HG03442 (cell line): ENCODE data around the gene TAF3.
"Not testable (repeated sequence)": the region's sequence is repeated elsewhere in the genome, so short reads cannot be mapped to it uniquely, and the experiment has no call there.

Source experiments
- ATAC-seq: cut with Tn5 transposase; IDR thresholded peaks from one replicate; pipeline ENCODE4 v1.9.1; 2021; ENCODE audit warnings: mild to moderate bottlenecking, moderate library complexity; ENCODE audit not compliant: unreplicated experiment

TAF3 gene

DNA sequence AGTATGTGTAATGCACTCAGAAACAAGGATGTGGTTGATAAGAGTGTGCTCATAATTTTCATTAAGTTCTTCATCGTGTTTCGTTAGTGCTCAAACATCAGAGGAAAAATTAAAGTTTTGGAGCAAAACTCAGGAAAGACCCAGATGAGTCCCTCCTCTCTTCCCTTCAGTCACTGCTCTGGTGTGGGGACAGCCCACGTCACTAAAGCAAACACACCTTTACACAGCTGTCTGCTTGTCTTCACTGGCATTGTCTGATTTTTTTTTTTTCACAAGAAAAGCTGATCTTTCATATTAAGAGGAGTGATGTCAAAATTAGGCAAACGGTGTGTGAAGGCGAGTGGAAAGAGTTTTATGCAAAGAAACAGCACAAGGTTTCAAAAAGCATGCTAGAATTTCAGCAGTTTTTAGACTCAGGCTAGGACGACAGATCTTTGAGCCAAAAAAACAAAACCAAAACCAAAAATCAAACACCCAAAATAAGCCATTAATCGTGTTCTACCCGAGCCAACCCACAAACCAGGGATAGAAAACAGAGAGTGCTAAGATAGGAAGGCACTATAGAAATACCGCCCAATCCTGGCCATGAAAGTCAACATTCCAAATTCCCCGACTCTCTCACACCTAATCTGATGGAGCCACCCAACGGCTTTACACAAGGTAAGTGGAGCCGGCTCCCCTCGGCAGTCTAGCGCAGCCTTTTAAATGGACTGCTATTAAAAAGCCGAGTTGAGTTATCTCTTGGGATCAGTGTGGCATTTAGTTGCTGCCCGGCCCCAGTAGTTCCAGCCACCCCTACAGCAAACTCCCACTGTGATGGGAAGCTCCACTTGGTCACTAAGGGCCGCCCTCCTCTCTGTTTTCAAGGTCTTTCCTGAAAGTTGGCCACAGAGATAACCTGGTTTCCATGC, 208.3 kb downstream of the TAF3 start:
- no peak for ATAC-seq

DNA sequence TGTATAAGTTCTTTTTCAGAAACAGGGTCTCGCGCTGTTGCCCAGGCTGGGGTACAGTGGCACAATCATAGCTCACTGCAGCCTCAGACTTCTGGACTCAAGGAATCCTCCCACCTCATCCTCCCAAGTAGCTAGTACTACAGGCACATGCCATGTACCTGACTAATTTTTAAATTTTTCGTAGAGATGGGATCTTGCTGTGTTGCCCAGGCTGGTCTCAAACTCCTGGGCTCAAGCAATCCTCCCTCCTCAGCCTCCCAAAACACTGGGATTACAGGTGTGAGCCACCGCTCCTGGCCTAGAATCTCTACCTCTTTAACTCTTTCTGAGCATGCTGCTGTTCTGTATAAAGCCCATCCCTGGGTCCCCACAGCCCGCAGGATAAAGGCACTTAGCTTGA, 212.9 kb downstream of the TAF3 start:
- not testable (repeated sequence) for ATAC-seq

DNA sequence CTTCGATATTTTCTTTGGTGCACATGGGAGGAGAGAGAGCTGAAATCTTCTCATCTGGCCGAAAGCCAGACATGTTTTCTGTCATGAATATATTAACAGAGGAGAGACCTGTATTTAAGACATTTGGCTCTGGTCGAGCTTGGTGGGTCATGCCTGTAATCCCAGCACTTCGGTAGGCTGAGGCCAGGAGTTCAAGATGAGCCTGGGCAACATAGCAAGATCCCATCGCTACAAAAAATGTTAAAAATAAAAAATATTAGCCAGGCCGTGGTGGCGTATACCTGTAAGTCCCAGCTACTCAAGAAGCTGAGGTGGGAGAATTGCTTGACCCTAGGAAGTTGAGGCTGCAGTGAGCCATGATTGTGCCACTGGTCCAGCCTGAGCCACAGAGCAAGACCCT, 214.3 kb downstream of the TAF3 start:
- ATAC-seq = no peak

DNA sequence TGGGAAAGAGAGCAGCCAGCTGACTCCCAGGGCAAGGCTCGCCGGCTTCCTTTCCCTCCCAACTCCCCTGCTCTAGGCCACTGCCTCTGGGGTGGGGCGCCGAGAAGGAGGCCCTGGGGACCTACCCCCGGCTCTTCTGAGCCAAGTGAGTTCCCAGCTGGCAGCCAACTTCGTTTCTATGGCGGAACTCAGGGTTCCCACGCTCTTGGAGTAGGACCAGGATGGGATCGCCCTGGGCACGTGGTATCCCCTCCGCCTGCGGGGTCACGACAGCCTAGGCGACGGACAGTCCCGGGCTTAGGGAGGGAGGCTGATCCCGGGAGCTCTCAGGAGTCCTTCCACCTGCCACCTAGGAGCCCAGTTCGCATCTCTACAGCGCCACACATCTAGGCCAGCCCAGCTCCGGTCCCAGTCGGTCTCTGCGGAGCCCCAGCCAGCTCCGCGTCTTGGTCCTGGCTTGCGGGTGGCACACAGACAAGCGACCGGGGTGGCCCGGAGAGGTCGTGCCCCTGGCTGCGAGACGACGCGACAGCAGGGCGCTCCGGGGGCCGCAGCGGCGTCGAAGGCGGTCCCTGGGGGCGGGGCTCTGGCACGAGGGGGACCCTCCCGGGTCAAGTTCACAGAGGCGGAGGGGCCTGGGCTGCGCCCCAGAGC, 215.6 kb downstream of the TAF3 start:
- ATAC-seq = no peak

DNA sequence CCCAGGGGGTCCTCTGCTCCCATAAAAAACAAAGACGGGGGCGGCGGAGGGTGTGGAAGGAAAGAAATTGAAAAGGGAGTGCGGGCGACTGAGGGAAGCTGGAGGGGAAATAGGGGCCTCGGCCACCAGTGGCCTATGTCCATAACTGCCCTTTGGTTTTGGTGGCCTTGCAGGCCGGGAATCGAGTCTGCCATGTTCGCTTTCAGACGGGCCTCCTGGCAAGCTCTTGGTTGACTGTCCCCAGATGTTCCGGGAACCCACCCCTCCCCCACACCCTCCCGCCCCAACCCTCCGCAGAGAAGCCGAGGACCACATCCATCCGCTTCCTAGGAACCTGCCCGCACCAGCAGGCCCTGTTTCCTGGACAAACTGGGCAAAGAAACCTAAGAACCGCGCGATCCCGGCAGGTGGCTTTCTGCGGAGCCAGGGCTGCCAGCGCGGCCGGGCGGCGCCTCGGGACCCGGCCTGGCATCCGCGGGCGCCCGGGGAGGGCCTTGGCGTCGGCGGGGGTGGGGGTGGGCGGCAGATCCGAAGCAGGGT, 216.2 kb downstream of the TAF3 start:
- no peak for ATAC-seq

DNA sequence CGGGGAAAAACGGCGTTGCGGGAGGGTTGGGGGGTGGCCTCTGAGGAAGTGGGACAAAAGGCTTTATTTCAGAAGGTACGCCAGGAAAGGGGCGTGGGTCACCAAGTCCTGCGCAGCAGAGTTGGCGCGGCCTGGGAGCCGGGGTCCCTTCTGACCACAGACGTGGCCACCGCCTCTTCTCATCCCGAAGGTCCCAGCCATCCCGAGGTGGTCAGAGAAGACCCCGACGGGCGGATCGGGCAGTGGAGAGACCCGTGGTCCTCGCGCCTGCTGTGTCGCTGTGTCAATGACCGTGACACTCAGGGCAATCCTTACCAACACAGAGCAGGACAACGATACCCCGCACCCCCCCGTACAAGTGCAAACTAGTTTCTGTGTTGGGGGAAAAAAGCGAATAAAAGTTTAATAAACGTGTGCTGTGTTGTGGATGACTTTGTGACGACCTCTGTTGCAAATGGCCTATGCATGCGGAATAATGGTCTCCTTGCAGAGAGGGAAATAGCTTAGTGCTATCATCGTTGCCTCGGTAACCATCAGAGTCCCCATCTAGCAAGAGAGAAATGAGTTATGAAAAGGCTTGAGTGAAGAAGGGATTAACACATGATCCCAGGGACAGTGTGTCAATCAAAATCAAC, 216.8 kb downstream of the TAF3 start:
- no peak for ATAC-seq

DNA sequence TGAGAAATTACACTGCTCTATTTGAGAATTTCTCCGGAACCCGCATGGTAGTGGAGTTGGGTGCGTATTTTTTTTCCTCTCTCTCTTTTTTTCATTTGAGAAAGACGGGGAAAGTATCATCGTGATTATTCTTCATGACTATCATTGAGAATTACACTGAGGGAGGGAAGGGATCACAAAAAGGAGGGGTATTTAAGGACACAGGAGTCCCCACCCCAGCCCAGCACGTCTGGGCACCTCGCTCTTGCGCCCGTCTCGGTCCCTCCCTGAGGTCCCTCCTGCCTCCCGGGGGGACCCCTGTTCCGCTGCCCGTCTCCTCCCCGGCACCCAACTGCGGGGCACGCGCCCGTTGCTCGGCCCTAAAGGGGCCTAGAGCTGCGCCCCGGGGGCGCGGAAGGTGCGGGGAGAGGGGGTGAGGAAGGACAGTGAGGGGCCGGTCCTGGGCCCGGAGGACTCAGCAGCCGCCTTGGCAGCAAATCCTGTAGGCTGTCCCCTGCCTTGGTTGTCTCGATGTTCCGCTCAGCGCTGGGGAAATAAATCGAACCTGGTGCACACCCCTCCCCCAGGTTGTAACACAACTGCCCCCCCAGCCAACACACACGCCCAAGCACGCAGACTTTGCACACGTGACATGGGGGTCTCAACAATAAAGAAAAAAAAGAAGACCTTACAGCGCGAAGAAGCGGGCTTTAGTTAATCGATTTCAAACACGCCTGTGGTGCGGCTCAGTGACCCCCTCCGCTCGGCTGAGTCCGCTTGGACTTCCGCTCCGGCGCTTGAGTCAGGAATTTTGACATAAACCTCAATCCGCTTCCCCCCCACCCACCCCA, 217.6 kb downstream of the TAF3 start:
- ATAC-seq = no peak

DNA sequence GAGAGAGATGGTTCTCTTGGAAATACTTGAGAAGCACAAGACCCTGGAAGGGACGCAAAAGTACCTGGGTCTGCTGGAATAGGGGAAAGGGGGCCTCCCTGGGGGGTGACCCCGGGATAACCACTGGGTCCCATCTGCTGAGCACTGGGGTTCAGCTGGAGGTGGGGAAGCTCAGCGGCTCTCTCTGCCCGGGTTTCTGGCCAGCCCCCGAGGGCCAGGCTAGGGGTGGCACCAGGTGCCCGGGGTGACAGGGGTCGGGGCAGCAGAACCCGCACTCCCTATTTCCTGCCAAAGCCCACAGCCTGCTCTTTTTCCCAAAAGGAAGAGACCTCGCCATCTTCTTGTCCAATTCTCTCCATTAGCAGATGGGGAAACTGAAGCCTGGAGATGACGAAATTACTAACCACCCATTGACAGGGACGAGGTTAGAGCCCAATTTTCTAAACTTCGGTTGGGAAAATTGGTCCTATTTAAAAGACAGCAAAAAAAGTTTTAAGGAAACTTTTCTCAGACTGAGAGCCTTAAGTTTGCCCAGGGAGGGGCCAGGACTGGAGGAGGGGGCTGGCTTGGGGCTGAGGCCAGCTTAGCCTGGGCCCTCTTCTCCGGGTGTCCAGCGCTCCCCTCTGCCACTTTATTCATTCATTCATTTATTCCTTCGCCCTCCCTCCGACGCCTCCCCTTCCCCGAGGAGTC, 218.3 kb downstream of the TAF3 start:
- ATAC-seq = no peak

DNA sequence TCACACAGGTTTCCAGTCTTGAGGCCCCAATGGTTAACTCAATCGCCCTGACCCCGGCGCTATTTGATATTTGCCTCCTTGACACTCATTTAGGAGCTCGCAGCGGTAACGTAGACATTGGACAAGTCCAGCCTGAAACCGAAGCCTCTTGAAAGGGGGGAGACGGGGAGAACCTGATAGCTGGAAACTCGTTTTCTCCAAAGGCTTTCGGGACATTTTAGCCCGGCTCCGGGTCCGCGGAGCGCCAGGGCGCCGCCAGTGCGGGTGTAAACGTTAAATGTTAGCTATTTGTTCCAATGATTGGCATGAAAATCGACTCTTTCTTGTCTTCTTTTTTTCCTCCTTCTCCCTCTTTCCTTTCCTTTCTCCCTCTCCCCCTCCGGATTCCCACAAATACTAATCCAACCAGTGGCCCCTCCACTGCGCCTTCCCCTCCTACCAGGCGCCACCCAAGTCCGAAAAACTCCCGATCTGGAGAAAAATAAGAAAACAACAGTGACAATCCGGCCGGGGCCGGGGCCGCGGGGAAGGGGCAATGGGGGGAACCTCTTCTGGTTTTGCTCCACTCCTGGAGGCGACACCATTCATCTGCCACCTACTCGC, 219.0 kb downstream of the TAF3 start:
- no peak for ATAC-seq

DNA sequence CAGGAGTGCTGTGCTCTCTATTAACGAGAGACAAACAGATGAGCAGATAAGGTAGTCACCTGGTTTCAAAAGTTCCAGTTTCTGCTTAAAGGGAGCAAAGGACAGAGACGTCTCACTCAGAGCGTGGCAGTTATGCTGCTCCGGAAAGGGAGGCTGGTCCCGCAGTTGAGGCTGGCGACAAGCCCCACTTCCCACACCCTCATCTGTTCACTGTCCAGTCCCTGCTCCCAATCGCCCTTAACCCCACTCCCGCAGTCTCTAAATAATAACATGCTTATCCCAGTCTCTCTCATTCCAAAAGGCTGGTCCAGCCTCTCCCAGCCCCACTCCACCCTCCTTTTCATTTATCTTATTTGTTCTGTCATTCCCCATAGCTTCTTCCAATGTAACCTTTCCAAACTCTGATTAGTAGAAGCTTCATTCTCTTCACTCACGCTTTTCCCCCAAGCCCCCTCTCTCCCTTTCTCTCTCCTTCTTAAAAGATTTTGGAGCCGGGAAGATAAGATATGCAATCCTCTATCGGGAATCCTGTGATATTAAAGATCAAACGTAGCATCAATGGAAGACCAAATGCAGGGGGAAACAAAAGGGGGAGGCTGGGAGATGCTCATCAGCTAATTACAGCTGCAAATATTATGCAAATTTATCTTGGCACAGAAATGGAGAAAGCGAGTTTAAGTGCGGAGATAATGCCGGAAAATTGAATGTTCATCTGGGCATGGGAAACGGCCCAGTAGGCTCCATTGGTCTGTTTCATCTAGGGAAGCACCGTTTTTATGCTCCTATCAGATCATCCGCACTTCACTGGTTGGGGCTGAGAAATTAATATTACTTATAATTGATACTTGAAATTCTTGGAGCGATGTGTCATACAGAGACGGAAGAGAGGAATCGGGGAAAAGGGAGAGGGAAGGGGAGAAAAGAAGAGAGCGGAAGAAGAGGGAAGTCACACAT, 219.9 kb downstream of the TAF3 start:
- ATAC-seq = no peak

DNA sequence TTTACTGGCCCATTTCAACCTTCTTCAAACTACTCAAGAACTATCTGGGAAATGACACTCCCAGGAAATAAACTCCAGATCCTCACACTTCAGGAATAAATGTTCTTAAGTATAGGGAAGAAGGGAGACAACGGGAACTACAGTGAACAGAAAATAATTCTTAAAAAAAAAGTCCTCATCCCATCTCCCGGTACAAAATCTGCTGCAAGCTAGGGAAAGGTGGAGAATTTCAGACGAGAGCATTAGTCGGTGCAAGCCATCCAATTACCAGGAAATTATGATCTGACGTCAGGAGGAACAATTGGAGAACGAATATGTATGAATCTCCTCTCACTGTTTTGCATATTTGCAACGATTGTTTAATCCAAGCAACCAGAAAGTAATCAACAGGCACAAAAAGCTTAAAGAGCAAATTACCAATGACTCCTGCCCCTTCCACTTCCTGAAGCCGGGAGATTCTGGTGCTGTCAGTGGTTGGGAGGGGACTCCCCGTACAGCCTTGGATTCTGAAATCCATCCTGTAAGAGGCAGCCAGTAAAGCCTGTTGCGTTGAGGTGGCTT, 221.1 kb downstream of the TAF3 start:
- ATAC-seq = no peak

DNA sequence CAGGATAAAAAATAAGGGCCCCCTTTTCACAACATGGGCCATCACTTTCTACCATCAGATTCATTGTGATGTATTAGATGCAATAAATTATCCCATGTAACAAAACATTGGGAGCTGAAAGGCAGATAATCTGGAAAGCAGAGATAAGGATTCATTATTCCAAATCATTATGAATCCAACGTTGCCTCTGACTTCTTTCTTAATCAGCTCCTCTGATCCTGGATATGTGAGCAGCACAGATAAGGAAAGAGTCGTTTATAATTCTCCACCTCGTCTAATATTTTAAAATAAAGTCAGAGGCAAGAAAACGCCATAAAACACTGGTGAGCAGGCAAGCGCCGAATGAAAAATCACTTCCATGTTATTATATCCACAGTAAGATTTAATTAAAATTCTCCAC, 222.3 kb downstream of the TAF3 start:
- no peak for ATAC-seq

DNA sequence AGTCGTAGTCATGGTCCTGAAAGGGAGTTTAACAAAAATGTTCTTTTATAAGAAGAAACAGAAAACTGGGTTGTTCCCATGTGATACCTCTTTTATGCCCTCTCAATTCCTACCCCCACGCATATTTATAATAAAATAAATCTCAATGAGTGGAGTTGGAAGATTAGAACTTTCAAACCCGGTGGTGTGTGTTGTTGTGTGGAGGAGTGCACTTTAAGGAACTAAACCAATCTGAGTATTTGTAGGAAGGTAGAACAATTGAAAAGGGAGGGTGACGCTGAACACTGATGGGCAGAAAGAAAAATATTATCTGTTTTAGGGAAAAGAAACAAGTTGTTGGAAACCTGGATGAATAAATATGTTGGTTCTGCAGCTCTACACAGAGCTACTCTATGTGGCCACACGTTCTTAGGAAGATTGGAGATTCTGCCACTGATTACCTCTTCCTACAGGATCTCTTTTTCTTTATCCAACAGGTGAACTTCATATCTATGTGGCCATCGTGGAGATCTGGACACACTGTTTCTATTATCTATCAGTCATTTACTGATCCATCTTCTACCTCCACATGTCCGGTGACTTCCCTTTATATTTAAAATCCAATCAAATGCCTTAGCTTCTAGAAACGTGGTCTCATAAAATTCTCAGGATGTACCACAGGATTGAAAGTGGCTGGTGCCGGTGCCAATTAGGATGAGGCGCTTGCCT, 223.1 kb downstream of the TAF3 start:
- ATAC-seq = no peak

DNA sequence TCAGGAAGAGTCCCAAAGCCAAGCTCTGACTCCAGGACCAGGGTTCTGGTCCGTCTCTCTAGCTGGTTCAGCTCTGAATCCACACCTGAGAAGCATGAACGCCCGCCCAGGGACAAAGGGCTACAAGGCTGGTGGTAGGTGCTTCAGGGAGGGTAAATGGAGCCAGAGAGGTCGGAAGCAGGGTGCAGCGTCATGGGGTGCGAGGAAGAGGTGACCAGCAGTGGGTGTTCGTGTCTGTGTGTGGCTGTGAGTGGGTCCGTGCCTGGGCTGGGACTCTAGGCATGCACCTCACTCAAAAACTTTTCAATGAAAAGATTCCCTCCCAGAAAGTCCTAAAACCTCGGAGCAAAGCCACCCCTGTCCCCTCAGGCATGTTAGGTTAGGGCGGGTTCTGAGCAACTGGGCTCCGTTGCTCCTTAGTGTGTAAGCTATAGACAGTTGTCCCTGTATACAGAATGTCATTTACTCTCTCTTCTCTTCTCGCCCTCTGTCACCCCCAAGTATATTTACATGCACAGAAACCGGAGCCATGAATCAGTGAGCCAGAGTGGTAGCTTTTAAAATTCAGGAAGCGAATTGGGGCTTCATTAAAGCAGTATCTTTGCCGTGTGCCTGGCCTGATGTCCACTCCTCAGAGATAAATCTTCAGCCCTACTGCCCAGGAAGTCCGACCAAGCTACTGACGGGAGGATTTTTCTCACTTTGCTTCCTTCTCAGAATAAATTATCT, 223.9 kb downstream of the TAF3 start:
- no peak for ATAC-seq

DNA sequence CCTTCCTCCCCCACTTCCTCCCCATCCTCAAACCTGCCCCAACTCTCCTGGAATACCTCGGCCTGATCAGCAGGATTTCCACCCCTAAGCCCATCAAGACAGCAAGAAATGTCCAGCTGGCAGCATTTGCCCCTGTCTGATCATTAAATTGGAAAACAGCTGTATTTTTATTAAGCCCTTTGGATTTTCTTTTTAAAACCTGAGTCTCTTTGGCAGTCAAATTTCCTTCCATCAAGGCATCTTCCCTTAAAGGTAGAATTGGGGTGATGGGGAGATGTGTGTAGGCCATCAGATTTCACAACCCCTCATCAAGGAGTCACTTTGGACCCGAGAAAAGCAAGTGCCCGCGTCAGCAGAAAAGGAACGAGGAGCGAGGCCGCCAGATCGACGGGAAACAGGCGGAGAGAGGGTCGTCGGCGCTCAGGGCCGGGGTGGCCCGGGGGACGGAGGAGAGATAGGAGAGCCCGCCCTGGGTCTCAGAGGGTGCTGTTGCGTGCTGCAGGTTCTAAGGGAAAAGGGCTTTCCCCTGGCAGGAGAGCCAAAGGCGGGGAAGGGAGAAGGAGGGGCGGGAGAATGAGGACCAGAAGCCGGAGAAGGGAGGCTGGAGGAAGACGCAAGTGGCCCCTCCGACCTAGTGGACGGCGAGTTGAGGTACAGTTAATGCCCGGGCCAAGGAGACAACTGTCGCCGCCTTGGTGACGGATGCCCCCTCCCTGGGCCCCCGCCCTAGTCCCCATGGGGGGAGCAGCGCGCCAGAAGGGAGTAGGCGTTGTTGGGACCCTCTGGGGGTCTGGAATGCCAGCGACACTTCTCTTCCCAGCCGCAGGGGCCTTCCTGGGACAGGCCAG, 224.6 kb downstream of the TAF3 start:
- no peak for ATAC-seq
